Activated T-cell treated with anti-CD3 and anti-CD28 coated beads, Interleukin-2, amount 50 U/mL, for 24 hours (primary cell): ENCODE data around the gene ARHGEF18.
"Not testable (repeated sequence)": the region's sequence is repeated elsewhere in the genome, so short reads cannot be mapped to it uniquely, and the experiment has no call there.

Experiments
- DNase-seq: peaks from one replicate; pipeline ENCODE4 v3.0.0-alpha.2; 2020
- H3K27ac Mint-ChIP-seq: 2 replicates; pipeline ENCODE4 v1.8.0; 2020; ENCODE audit warnings: mild to moderate bottlenecking, mixed read lengths
- H3K27me3 Mint-ChIP-seq: 2 replicates; pipeline ENCODE4 v1.8.0; 2020; ENCODE audit warnings: mixed read lengths
- H3K36me3 Mint-ChIP-seq: 2 replicates; pipeline ENCODE4 v1.8.0; 2020; ENCODE audit warnings: low read depth, mixed read lengths
- H3K4me1 Mint-ChIP-seq: 2 replicates; pipeline ENCODE4 v1.8.0; 2020; ENCODE audit warnings: low read depth, mixed read lengths
- H3K4me3 Mint-ChIP-seq: 2 replicates; pipeline ENCODE4 v1.8.0; 2020; ENCODE audit warnings: mild to moderate bottlenecking, moderate library complexity, mixed read lengths
- H3K9me3 Mint-ChIP-seq: 2 replicates; pipeline ENCODE4 v1.8.0; 2020; ENCODE audit warnings: mixed read lengths

The ARHGEF18 gene

GRCh38 chr19:7348587-7349230 lies at the start of gene ARHGEF18:
Gene ARHGEF18 (plus strand): TSS chr19:7348937. CDS start chr19:7362891, 13,954 bp downstream.
- H3K27me3 Mint-ChIP-seq: no peaks in the 10 kb centered on the region
- peak; percentile 82 for DNase-seq
- peaks cover 68% of the 10 kb centered on the region for H3K4me1 Mint-ChIP-seq
- H3K27ac Mint-ChIP-seq: peak within 1 kb of the TSS; percentile 95
- H3K36me3 Mint-ChIP-seq: peaks cover 12% of the 10 kb centered on the region
- peaks cover 5% of the 10 kb centered on the region for H3K9me3 Mint-ChIP-seq
- peak within 1 kb of the TSS; percentile 79 for H3K4me3 Mint-ChIP-seq

GRCh38 chr19:7301525-7301924 lies 47.2 kb upstream of the ARHGEF18 start:
- H3K4me3 Mint-ChIP-seq: no peak overlapping the region
- peaks cover 13% of the 10 kb centered on the region for H3K27me3 Mint-ChIP-seq
- no peaks in the 10 kb centered on the region for H3K36me3 Mint-ChIP-seq
- no peaks in the 10 kb centered on the region for H3K9me3 Mint-ChIP-seq
- H3K4me1 Mint-ChIP-seq: no peaks in the 10 kb centered on the region
- no peak overlapping the region for H3K27ac Mint-ChIP-seq
- DNase-seq: no peak

- H3K36me3 Mint-ChIP-seq: no peaks in the 10 kb centered on the region
- no peak for DNase-seq
- no peaks in the 10 kb centered on the region for H3K9me3 Mint-ChIP-seq
- no peaks in the 10 kb centered on the region for H3K4me1 Mint-ChIP-seq
- H3K27me3 Mint-ChIP-seq: peaks cover under 1% of the 10 kb centered on the region
- H3K4me3 Mint-ChIP-seq: no peak overlapping the region
- H3K27ac Mint-ChIP-seq: no peak overlapping the region
Measured at GRCh38 chr19:7303470-7303869, 45.3 kb upstream of the ARHGEF18 start.

- no peak for DNase-seq
- Mint-ChIP-seq H3K36me3 (no peaks in the 10 kb centered on the region), H3K27ac (no peak overlapping the region), H3K4me3 (no peak overlapping the region), H3K27me3 (no peaks in the 10 kb centered on the region), H3K9me3 (no peaks in the 10 kb centered on the region), H3K4me1 (no peaks in the 10 kb centered on the region)
Measured at GRCh38 chr19:7304200-7304599, 44.5 kb upstream of the ARHGEF18 start.

GRCh38 chr19:7307590-7308218 lies 41.0 kb upstream of the ARHGEF18 start:
- no peak overlapping the region for H3K4me3 Mint-ChIP-seq

GRCh38 chr19:7308327-7308726 lies 40.4 kb upstream of the ARHGEF18 start:
- not testable (repeated sequence) for H3K4me3 Mint-ChIP-seq, H3K9me3 Mint-ChIP-seq, H3K4me1 Mint-ChIP-seq, H3K36me3 Mint-ChIP-seq, H3K27me3 Mint-ChIP-seq, H3K27ac Mint-ChIP-seq, DNase-seq

More at GRCh38 chr19:7307590-7308218, 41.0 kb upstream of the ARHGEF18 start:
- Mint-ChIP-seq H3K36me3 (no peaks in the 10 kb centered on the region), H3K27ac (no peak overlapping the region), H3K27me3 (no peaks in the 10 kb centered on the region), H3K4me1 (no peaks in the 10 kb centered on the region), H3K9me3 (no peaks in the 10 kb centered on the region)
- DNase-seq: no peak

GRCh38 chr19:7311911-7312310 lies 36.8 kb upstream of the ARHGEF18 start:
- no peak for DNase-seq
- Mint-ChIP-seq H3K4me3 (no peak overlapping the region), H3K27ac (no peak overlapping the region), H3K9me3 (no peaks in the 10 kb centered on the region), H3K36me3 (no peaks in the 10 kb centered on the region), H3K4me1 (no peaks in the 10 kb centered on the region), H3K27me3 (no peaks in the 10 kb centered on the region)

GRCh38 chr19:7312816-7313215 lies 35.9 kb upstream of the ARHGEF18 start:
- H3K4me1 Mint-ChIP-seq: no peaks in the 10 kb centered on the region
- no peaks in the 10 kb centered on the region for H3K36me3 Mint-ChIP-seq
- no peaks in the 10 kb centered on the region for H3K27me3 Mint-ChIP-seq
- no peaks in the 10 kb centered on the region for H3K9me3 Mint-ChIP-seq
- no peak overlapping the region for H3K4me3 Mint-ChIP-seq
- no peak for DNase-seq
- no peak overlapping the region for H3K27ac Mint-ChIP-seq

- no peaks in the 10 kb centered on the region for H3K27me3 Mint-ChIP-seq
- peaks cover 5% of the 10 kb centered on the region for H3K9me3 Mint-ChIP-seq
- H3K36me3 Mint-ChIP-seq: no peaks in the 10 kb centered on the region
- no peak for DNase-seq
- H3K4me3 Mint-ChIP-seq: no peak overlapping the region
- H3K27ac Mint-ChIP-seq: no peak overlapping the region
- no peaks in the 10 kb centered on the region for H3K4me1 Mint-ChIP-seq
Measured at GRCh38 chr19:7318176-7318575, 30.6 kb upstream of the ARHGEF18 start.

- H3K4me3 Mint-ChIP-seq: no peak overlapping the region
- no peaks in the 10 kb centered on the region for H3K36me3 Mint-ChIP-seq
- H3K27me3 Mint-ChIP-seq: no peaks in the 10 kb centered on the region
- peak; percentile 47 for DNase-seq
- H3K4me1 Mint-ChIP-seq: no peaks in the 10 kb centered on the region
- no peak overlapping the region for H3K27ac Mint-ChIP-seq
- peaks cover 5% of the 10 kb centered on the region for H3K9me3 Mint-ChIP-seq
Measured at GRCh38 chr19:7326105-7326877, 22.4 kb upstream of the ARHGEF18 start.

GRCh38 chr19:7327802-7328201 lies 20.9 kb upstream of the ARHGEF18 start:
- H3K4me3 Mint-ChIP-seq: no peak overlapping the region

GRCh38 chr19:7328647-7329046 lies 20.1 kb upstream of the ARHGEF18 start:
- H3K27ac Mint-ChIP-seq: no peak overlapping the region
- no peaks in the 10 kb centered on the region for H3K4me1 Mint-ChIP-seq
- peaks cover 5% of the 10 kb centered on the region for H3K9me3 Mint-ChIP-seq
- H3K27me3 Mint-ChIP-seq: no peaks in the 10 kb centered on the region
- DNase-seq: no peak
- H3K36me3 Mint-ChIP-seq: no peaks in the 10 kb centered on the region
- no peak overlapping the region for H3K4me3 Mint-ChIP-seq

More at GRCh38 chr19:7327802-7328201, 20.9 kb upstream of the ARHGEF18 start:
- Mint-ChIP-seq H3K4me1 (no peaks in the 10 kb centered on the region), H3K9me3 (peaks cover 5% of the 10 kb centered on the region), H3K27me3 (no peaks in the 10 kb centered on the region), H3K27ac (no peak overlapping the region), H3K36me3 (no peaks in the 10 kb centered on the region)
- DNase-seq: no peak

GRCh38 chr19:7331446-7331845 lies 17.3 kb upstream of the ARHGEF18 start:
- Mint-ChIP-seq H3K36me3 (no peaks in the 10 kb centered on the region), H3K4me3 (no peak overlapping the region), H3K27ac (no peak overlapping the region), H3K4me1 (no peaks in the 10 kb centered on the region), H3K27me3 (no peaks in the 10 kb centered on the region), H3K9me3 (no peaks in the 10 kb centered on the region)
- no peak for DNase-seq

GRCh38 chr19:7333198-7334118 lies 15.3 kb upstream of the ARHGEF18 start:
- no peaks in the 10 kb centered on the region for H3K27me3 Mint-ChIP-seq
- H3K27ac Mint-ChIP-seq: no peak overlapping the region
- no peak overlapping the region for H3K4me3 Mint-ChIP-seq
- no peaks in the 10 kb centered on the region for H3K36me3 Mint-ChIP-seq
- DNase-seq: no peak
- H3K4me1 Mint-ChIP-seq: peaks cover 16% of the 10 kb centered on the region
- no peaks in the 10 kb centered on the region for H3K9me3 Mint-ChIP-seq
